Sigmoid colon (tissue), 7 donors: Measurements from ENCODE around the gene DNAJC21. TPM values are rescaled to one million over a fixed set of nuclear protein-coding genes. Genes with fewer than 3 reads are reported as not detected.

Source experiments
- DNase-seq: peaks from one replicate; pipeline ENCODE4 v3.0.0-alpha.2; 2019
- H3K27ac ChIP-seq, 4 donors: fragments of 200-600 bp; sonication (generic); one replicate each; pipeline ENCODE4 v1.5.1; 2016 to 2019; ENCODE audit warnings: mild to moderate bottlenecking in 1 of 4
- H3K27me3 ChIP-seq, 3 donors: fragments of 200-600 bp; sonication (generic); one replicate each; pipeline ENCODE4 v1.5.1; 2019; ENCODE audit warnings: mild to moderate bottlenecking in 1 of 3
- H3K36me3 ChIP-seq, 4 donors: fragments of 200-600 bp; sonication (generic); one replicate each; pipeline ENCODE4 v1.5.1; 2016 to 2019
- H3K4me1 ChIP-seq, 4 donors: fragments of 200-600 bp; sonication (generic); one replicate each; pipeline ENCODE4 v1.5.1; 2017 to 2019
- H3K4me3 ChIP-seq, 4 donors: fragments of 200-600 bp; sonication (generic); one replicate each; pipeline ENCODE4 v1.5.1; 2017 to 2019; ENCODE audit warnings: mild to moderate bottlenecking in 2 of 4, moderate library complexity in 1 of 4
- H3K9me3 ChIP-seq, 4 donors: fragments of 200-600 bp in 3 of 4; sonication (generic) in 3 of 4; one replicate each; pipeline versions ENCODE4 v1.5.1 to v1.6.1; 2013 to 2019
- CTCF ChIP-seq, 4 experiments: fragments of 450-650 bp in 3 of 4; fragments of 200-600 bp in 1 of 4; IDR thresholded peaks; one replicate each; pipeline ENCODE4 v1.5.1; 2016 to 2019; ENCODE audit warnings: antibody characterized with exemption in 4 of 4, mild to moderate bottlenecking in 3 of 4, moderate library complexity in 2 of 4
- EP300 ChIP-seq, 4 donors: sonication (generic); formaldehyde crosslinking; IDR thresholded peaks; one replicate each; pipeline ENCODE4 v1.6.1; 2017; ENCODE audit warnings: antibody characterized with exemption in 4 of 4
- POLR2A ChIP-seq, 2 donors: fragments of 450-650 bp; IDR thresholded peaks; one replicate each; pipeline ENCODE4 v1.6.1; 2016; ENCODE audit warnings: antibody characterized with exemption in 2 of 2, mild to moderate bottlenecking in 2 of 2, moderate library complexity in 2 of 2
- POLR2AphosphoS5 ChIP-seq, 4 donors: sonication (generic); formaldehyde crosslinking; IDR thresholded peaks; one replicate each; pipeline ENCODE4 v1.6.1; 2017; ENCODE audit warnings: antibody characterized with exemption in 4 of 4
- WGBS, 2 donors: extraction: QIAGEN DNeasy Blood & Tissue Kit; methylation state at CpG; one replicate each; pipeline ENCODE4 v1.1.7; 2013; 5-methylcytosine and 5-hydroxymethylcytosine counted together
- intact Hi-C: fragments of 100-400 bp; cut with DNase I; formaldehyde crosslinking; loops from one replicate; pipeline ENCODE4 v1.15.1; 2023
- polyA plus RNA-seq, 3 donors: library from polyadenylated mRNA; stranded (reverse); fragments of 200-250 nt; gene quantifications; one replicate each; pipeline ENCODE4 v1.2.3, GENCODE V29; 2013
- total RNA-seq, 4 donors: library from RNA; depleted of rRNA; stranded (reverse); fragments of >200 nt; gene quantifications; one replicate each; pipeline ENCODE4 v1.1.0, GENCODE V29; 2016
- donor health status: healthy with polysubstance abuse.
- donor health status: Bipolar disorder and iron deficiency.
- donor health status: healthy.

The DNAJC21 gene
- total and polyA plus RNA-seq, 7 donors, result 26.4 to 47.1 (median 40.6) TPM

- TF ChIP-seq CTCF (IDR thresholded peaks at IDR 0.05), result no peak
- TF ChIP-seq EP300 (IDR thresholded peaks at IDR 0.05), result no peak
- TF ChIP-seq POLR2A (IDR thresholded peaks at IDR 0.05), result no peak
- no peak for TF ChIP-seq POLR2AphosphoS5 (IDR thresholded peaks at IDR 0.05)
- Histone ChIP-seq H3K9me3 (no peaks in the 10 kb centered on the region), H3K36me3 (no peaks in the 10 kb centered on the region), H3K27me3 (no peaks in the 10 kb centered on the region), H3K27ac (no peak overlapping the region), H3K4me3 (no peak overlapping the region), H3K4me1 (no peaks in the 10 kb centered on the region)
- no peak for DNase-seq
- WGBS, 2 donors, result 35 to 62% methylated on average over 4 of the region's 4 CpGs
- intact Hi-C loops, result no loop called here
Observed at GRCh38 chr5:34978681-34979080, 49.3 kb downstream of the DNAJC21 start.

GRCh38 chr5:34982823-34983222, 53.5 kb downstream of the DNAJC21 start:
- H3K27me3 ChIP-seq, result no peaks in the 10 kb centered on the region
- 89 to 91% methylated on average over 4 of the region's 4 CpGs for WGBS, 2 donors
- no peak for TF ChIP-seq EP300 (IDR thresholded peaks at IDR 0.05)
- TF ChIP-seq POLR2AphosphoS5 (IDR thresholded peaks at IDR 0.05), result no peak
- no peak for TF ChIP-seq POLR2A (IDR thresholded peaks at IDR 0.05)
- TF ChIP-seq CTCF (IDR thresholded peaks at IDR 0.05), result no peak
- no peak for DNase-seq
- no peak overlapping the region for H3K4me3 ChIP-seq
- peaks cover 0 to 13% (median 4%) of the 10 kb centered on the region in 4 donors for H3K9me3 ChIP-seq
- intact Hi-C loops, result no loop called here
- no peak overlapping the region for H3K27ac ChIP-seq
- no peaks in the 10 kb centered on the region for H3K36me3 ChIP-seq
- no peaks in the 10 kb centered on the region for H3K4me1 ChIP-seq

GRCh38 chr5:34986965-34987364, 57.6 kb downstream of the DNAJC21 start:
- H3K4me3 ChIP-seq, result no peak overlapping the region
- WGBS, 2 donors, result 72 to 85% methylated on average over 1 of the region's 1 CpG
- intact Hi-C loops, result no loop called here
- no peaks in the 10 kb centered on the region for H3K27me3 ChIP-seq
- no peak for DNase-seq
- TF ChIP-seq POLR2AphosphoS5 (IDR thresholded peaks at IDR 0.05) (no peak), CTCF (IDR thresholded peaks at IDR 0.05) (no peak), EP300 (IDR thresholded peaks at IDR 0.05) (no peak), POLR2A (IDR thresholded peaks at IDR 0.05) (no peak)
- peaks cover 0 to 13% (median 4%) of the 10 kb centered on the region in 4 donors for H3K9me3 ChIP-seq
- H3K4me1 ChIP-seq, result no peaks in the 10 kb centered on the region
- H3K36me3 ChIP-seq, result no peaks in the 10 kb centered on the region
- H3K27ac ChIP-seq, result no peak overlapping the region

GRCh38 chr5:34991486-34992238, 62.3 kb downstream of the DNAJC21 start:
- 77 to 84% methylated on average over 2 of the region's 2 CpGs for WGBS, 2 donors
- peaks cover 0 to 5% (median under 1%) of the 10 kb centered on the region in 4 donors for H3K9me3 ChIP-seq
- H3K4me3 ChIP-seq, result no peak overlapping the region
- H3K4me1 ChIP-seq, result no peaks in the 10 kb centered on the region
- TF ChIP-seq CTCF (IDR thresholded peaks at IDR 0.05), result no peak
- TF ChIP-seq POLR2AphosphoS5 (IDR thresholded peaks at IDR 0.05), result no peak
- no peak for TF ChIP-seq POLR2A (IDR thresholded peaks at IDR 0.05)
- no peak for TF ChIP-seq EP300 (IDR thresholded peaks at IDR 0.05)
- no peaks in the 10 kb centered on the region for H3K27me3 ChIP-seq
- H3K27ac ChIP-seq, result no peak overlapping the region
- H3K36me3 ChIP-seq, result no peaks in the 10 kb centered on the region
- DNase-seq, result no peak
- intact Hi-C loops, result no loop called here
